AG04450 (cell line): ENCODE results near the gene FLNB. TPM values are rescaled to one million over a fixed set of nuclear protein-coding genes. Genes with fewer than 3 reads are reported as not detected.

Experiments
- CTCF ChIA-PET: fragments of 300-600, 350-600 bp; formaldehyde crosslinking; extraction: SDS; loops from one replicate; lab custom pipeline; 2022; ENCODE audit warnings: antibody characterized with exemption, inconsistent platforms; lab: Charles Lee
- POLR2A ChIA-PET: fragments of 350-600 bp; formaldehyde crosslinking; extraction: SDS; loops from one replicate; lab custom pipeline; 2021; ENCODE audit warnings: antibody characterized with exemption, inconsistent platforms; lab: Yijun Ruan, JAX
- DNase-seq: peaks from one replicate; pipeline ENCODE4 v3.0.0-alpha.2; 2011; ENCODE audit warnings: low read depth, low spot score
- H3K27ac ChIP-seq: one replicate; pipeline ENCODE4 v1.5.1; 2012; ENCODE audit warnings: low read depth, low read length, control low read depth
- H3K27me3 ChIP-seq: one replicate; pipeline ENCODE4 v1.6.0; 2012; ENCODE audit warnings: low read length; ENCODE audit not compliant: control insufficient read depth, insufficient read depth
- H3K4me3 ChIP-seq: 2 replicates; pipeline ENCODE4 v1.5.1; 2011; ENCODE audit warnings: mild to moderate bottlenecking, low read depth, low read length, control low read depth
- H3K9me3 ChIP-seq: 2 replicates; pipeline ENCODE4 v1.5.1; 2012; ENCODE audit warnings: low read length; ENCODE audit not compliant: control insufficient read depth, insufficient read depth
- CTCF ChIP-seq: IDR thresholded peaks from 2 replicates; pipeline ENCODE4 v1.5.1; 2011; ENCODE audit warnings: low read depth, low read length, control low read depth, inconsistent platforms
- polyA plus RNA-seq: library from polyadenylated mRNA; depleted of rRNA; stranded (reverse); fragments of >200 nt; gene quantifications from 2 replicates; pipeline ENCODE4 v1.2.3, GENCODE V29; 2011

FLNB gene
- polyA plus RNA-seq, 1 experiment, result 89.6 TPM

- ChIA-PET POLR2A (interaction anchor here (0.6 kb wide), 1 partner anchor 174 kb away, joined by 3 read pairs; no protein-coding TSS in a partner anchor), CTCF (no interaction called here)
- H3K9me3 ChIP-seq, result no peaks in the 10 kb centered on the region
- H3K4me3 ChIP-seq, result no peak overlapping the region
- TF ChIP-seq CTCF, result no peak
- no peak overlapping the region for H3K27ac ChIP-seq
- H3K27me3 ChIP-seq, result no peaks in the 10 kb centered on the region
- DNase-seq, result no peak
These were observed 15.6 kb upstream of the FLNB start for GRCh38 chr3:57992452-57993213.

- CTCF ChIA-PET, result interaction anchor here (0.6 to 1.3 kb wide), 3 partner anchors 9 to 776 kb away, joined by 3 to 6 read pairs (median 3); no protein-coding TSS in a partner anchor
- no peak for TF ChIP-seq CTCF
- no peak overlapping the region for H3K27ac ChIP-seq
- no peak for DNase-seq
- POLR2A ChIA-PET, result interaction anchor here (0.7 kb wide), 2 partner anchors 9 to 124 kb away, joined by 3 read pairs; no protein-coding TSS in a partner anchor
- H3K4me3 ChIP-seq, result peak overlapping the region; percentile 22
- no peaks in the 10 kb centered on the region for H3K27me3 ChIP-seq
- no peaks in the 10 kb centered on the region for H3K9me3 ChIP-seq
These were observed 9.6 kb upstream of the FLNB start for GRCh38 chr3:57998366-57999283.

GRCh38 chr3:57999417-58000115, 8.7 kb upstream of the FLNB start:
- CTCF ChIA-PET, result interaction anchor here (1.0 to 1.3 kb wide), 2 partner anchors 8 to 31 kb away, joined by 3 to 6 read pairs; no protein-coding TSS in a partner anchor

More at GRCh38 chr3:57999417-58000115, 8.7 kb upstream of the FLNB start:
- POLR2A ChIA-PET, result interaction anchor here (0.7 kb wide), 1 partner anchor 8 kb away, joined by 3 read pairs; no protein-coding TSS in a partner anchor
- no peaks in the 10 kb centered on the region for H3K27me3 ChIP-seq
- H3K27ac ChIP-seq, result no peak overlapping the region
- no peaks in the 10 kb centered on the region for H3K9me3 ChIP-seq
- TF ChIP-seq CTCF, result no peak
- H3K4me3 ChIP-seq, result no peak overlapping the region
- no peak for DNase-seq
